ENCODE data around the gene XKR7. TPM values are rescaled to one million over a fixed set of nuclear protein-coding genes. Genes with fewer than 3 reads are reported as not detected.

XKR7 gene
- total RNA-seq, 2 donors from 2014 or later, result 0.05 TPM; not detected in 1

GRCh38 chr20:31975874-31976273, 7.9 kb downstream of the XKR7 start:
- no peak for TF ChIP-seq POLR2A (IDR thresholded peaks at IDR 0.05)
- TF ChIP-seq POLR2AphosphoS5 (IDR thresholded peaks at IDR 0.05), result no peak
- TF ChIP-seq CTCF (IDR thresholded peaks at IDR 0.05), result no peak
- H3K36me3 ChIP-seq, result no peaks in the 10 kb centered on the region
- 98% methylated on average over 2 of the region's 2 CpGs for WGBS
- H3K9me3 ChIP-seq, result no peaks in the 10 kb centered on the region
- no peak for DNase-seq (ENCODE audit: low spot score)
- no peak overlapping the region for H3K27ac ChIP-seq
- intact Hi-C loops (cut with DNase I), result no loop called here
- no peaks in the 10 kb centered on the region for H3K27me3 ChIP-seq (replicated peaks; ENCODE audit: insufficient read depth)
- H3K4me3 ChIP-seq, result no peak overlapping the region
- no peaks in the 10 kb centered on the region for H3K4me1 ChIP-seq (replicated peaks)

DNA sequence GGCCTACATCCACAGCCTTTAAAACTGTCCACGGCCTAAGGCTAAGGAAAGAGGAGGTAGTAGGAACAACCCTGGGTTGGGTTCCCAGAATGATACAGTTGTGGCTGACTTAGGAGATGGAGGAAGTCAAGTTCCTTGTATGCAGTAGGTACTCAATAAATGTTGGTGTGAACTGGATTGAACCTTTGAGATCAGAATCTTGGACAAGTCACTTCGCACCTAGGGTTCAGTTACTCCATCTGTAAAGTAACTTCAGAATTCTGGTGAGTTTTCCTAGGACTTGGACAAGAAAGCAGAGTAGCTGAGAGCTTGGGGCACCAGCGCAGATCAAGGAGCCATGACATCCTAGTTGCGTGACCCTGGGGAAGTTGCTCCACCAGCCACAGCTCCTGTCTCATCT, 9.1 kb downstream of the XKR7 start:
- no peak for TF ChIP-seq POLR2AphosphoS5 (IDR thresholded peaks at IDR 0.05)
- no peak for TF ChIP-seq CTCF (IDR thresholded peaks at IDR 0.05)
- TF ChIP-seq POLR2A (IDR thresholded peaks at IDR 0.05), result no peak
- H3K27ac ChIP-seq, result no peak overlapping the region
- no peaks in the 10 kb centered on the region for H3K9me3 ChIP-seq
- H3K4me1 ChIP-seq (replicated peaks), result no peaks in the 10 kb centered on the region
- intact Hi-C loops (cut with DNase I), result no loop called here
- no peak overlapping the region for H3K4me3 ChIP-seq
- no peaks in the 10 kb centered on the region for H3K36me3 ChIP-seq
- H3K27me3 ChIP-seq (replicated peaks; ENCODE audit: insufficient read depth), result no peaks in the 10 kb centered on the region
- 90% methylated on average over 4 of the region's 4 CpGs for WGBS
- no peak for DNase-seq (ENCODE audit: low spot score)

DNA sequence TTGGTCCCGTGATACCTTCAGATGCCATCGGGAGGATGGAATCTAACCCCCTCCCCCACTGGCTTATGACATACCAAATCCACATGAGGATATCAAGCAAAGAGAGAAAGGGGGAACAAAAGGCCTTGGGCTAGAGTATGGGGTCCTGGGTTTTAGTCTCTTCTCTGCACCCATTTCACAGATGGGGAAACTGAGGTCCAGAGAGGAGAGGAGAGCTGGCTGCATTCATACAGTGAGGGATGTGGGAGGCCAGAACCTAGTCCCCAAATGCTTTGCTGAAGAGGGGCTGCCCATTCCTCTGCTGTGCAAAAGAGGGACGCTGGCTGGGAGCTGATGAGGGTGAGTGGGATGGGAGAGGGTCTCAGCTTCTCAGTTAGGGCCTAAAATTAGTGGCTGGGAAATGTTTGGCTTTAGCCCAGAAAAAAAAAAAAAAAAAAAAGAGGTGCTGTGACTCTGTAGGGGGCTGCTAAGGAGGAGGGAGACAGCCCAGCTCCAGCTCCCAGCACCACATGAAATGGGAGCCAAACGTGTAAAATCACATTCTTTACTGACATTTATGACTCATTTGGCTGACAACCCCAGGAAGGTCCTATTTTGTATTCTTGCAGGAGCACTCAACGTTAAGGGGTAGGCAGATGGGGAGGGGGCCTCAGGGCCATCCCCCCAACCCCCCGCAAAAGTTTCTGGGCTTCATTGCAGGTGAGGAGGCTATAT, 11.9 kb downstream of the XKR7 start:
- intact Hi-C loops (cut with DNase I), result no loop called here
- 26% methylated on average over 6 of the region's 6 CpGs for WGBS
- TF ChIP-seq POLR2A (IDR thresholded peaks at IDR 0.05) (no peak), CTCF (IDR thresholded peaks at IDR 0.05) (no peak), POLR2AphosphoS5 (IDR thresholded peaks at IDR 0.05) (no peak)
- Histone ChIP-seq H3K27ac (no peak overlapping the region), H3K36me3 (no peaks in the 10 kb centered on the region), H3K9me3 (no peaks in the 10 kb centered on the region), H3K27me3 (replicated peaks; ENCODE audit: insufficient read depth) (no peaks in the 10 kb centered on the region), H3K4me1 (replicated peaks) (no peaks in the 10 kb centered on the region), H3K4me3 (no peak overlapping the region)
- no peak for DNase-seq (ENCODE audit: low spot score)

- Histone ChIP-seq H3K27me3 (replicated peaks; ENCODE audit: insufficient read depth) (no peaks in the 10 kb centered on the region), H3K36me3 (no peaks in the 10 kb centered on the region), H3K4me3 (no peak overlapping the region), H3K9me3 (no peaks in the 10 kb centered on the region), H3K4me1 (replicated peaks) (no peaks in the 10 kb centered on the region), H3K27ac (no peak overlapping the region)
- WGBS, result 73% methylated on average over 2 of the region's 2 CpGs
- DNase-seq (ENCODE audit: low spot score), result no peak
- intact Hi-C loops (cut with DNase I), result no loop called here
- TF ChIP-seq POLR2AphosphoS5 (IDR thresholded peaks at IDR 0.05) (no peak), CTCF (IDR thresholded peaks at IDR 0.05) (no peak), POLR2A (IDR thresholded peaks at IDR 0.05) (no peak)
These were observed 13.8 kb downstream of the XKR7 start for GRCh38 chr20:31981784-31982183.

- 24% methylated on average over 6 of the region's 6 CpGs for WGBS
- no peak overlapping the region for H3K4me3 ChIP-seq
- no peak for TF ChIP-seq POLR2AphosphoS5 (IDR thresholded peaks at IDR 0.05)
- no peak for TF ChIP-seq CTCF (IDR thresholded peaks at IDR 0.05)
- TF ChIP-seq POLR2A (IDR thresholded peaks at IDR 0.05), result no peak
- no peak overlapping the region for H3K27ac ChIP-seq
- no peaks in the 10 kb centered on the region for H3K36me3 ChIP-seq
- H3K27me3 ChIP-seq (replicated peaks; ENCODE audit: insufficient read depth), result no peaks in the 10 kb centered on the region
- no peaks in the 10 kb centered on the region for H3K9me3 ChIP-seq
- intact Hi-C loops (cut with DNase I), result no loop called here
- no peaks in the 10 kb centered on the region for H3K4me1 ChIP-seq (replicated peaks)
- no peak for DNase-seq (ENCODE audit: low spot score)
These were observed 17.1 kb downstream of the XKR7 start for GRCh38 chr20:31984981-31985471.
